Nephron (organoid): Measurements from ENCODE around the gene SRP19.
A peak's percentile ranks its signal among the peaks of the same experiment; 100 is the strongest.

Experiments
- H3K27ac Mint-ChIP-seq, 3 experiments: 2 replicates each; pipeline ENCODE4 v1.8.0; 2020; ENCODE audit warnings: mixed read lengths in 3 of 3, mild to moderate bottlenecking in 2 of 3, moderate library complexity in 1 of 3
- H3K27me3 Mint-ChIP-seq: 2 replicates; pipeline ENCODE4 v1.8.0; 2021; ENCODE audit warnings: low read depth, mild to moderate bottlenecking, moderate library complexity, mixed read lengths
- H3K36me3 Mint-ChIP-seq: 2 replicates; pipeline ENCODE4 v1.8.0; 2020; ENCODE audit warnings: low read depth, mixed read lengths
- H3K4me1 Mint-ChIP-seq: 2 replicates; pipeline ENCODE4 v1.8.0; 2020; ENCODE audit warnings: mixed read lengths
- H3K4me3 Mint-ChIP-seq, 3 experiments: 2 replicates each; pipeline ENCODE4 v1.8.0; 2020; ENCODE audit warnings: mild to moderate bottlenecking in 3 of 3, mixed read lengths in 3 of 3, moderate library complexity in 2 of 3
- H3K9me3 Mint-ChIP-seq: 2 replicates; pipeline ENCODE4 v1.8.0; 2020; ENCODE audit warnings: mixed read lengths
- CTCF ChIP-seq, 3 experiments: fragments of 200-600 bp; sonication (generic); IDR thresholded peaks; one replicate each; pipeline ENCODE4 v1.5.0; 2021; ENCODE audit warnings: antibody characterized with exemption in 3 of 3; ENCODE audit not compliant: unreplicated experiment in 3 of 3

Gene SRP19

GRCh38 chr5:112860929-112861637 is at the start of gene SRP19:
SRP19 (plus strand) TSS chr5:112861287; CDS start chr5:112861377, 90 bp downstream.
- peak within 1 kb of the TSS; percentile 98 to 99 (median 98) for H3K4me3 Mint-ChIP-seq
- H3K9me3 Mint-ChIP-seq: no peaks in the 10 kb centered on the region
- H3K4me1 Mint-ChIP-seq: peaks cover 30% of the 10 kb centered on the region
- H3K27me3 Mint-ChIP-seq: peaks cover 4% of the 10 kb centered on the region
- H3K27ac Mint-ChIP-seq: peak within 1 kb of the TSS; percentile 95 to 99 (median 99)
- no peak for TF ChIP-seq CTCF (IDR thresholded peaks at IDR 0.05; ENCODE audit: unreplicated experiment in 3 of 3)
- peaks cover 15% of the 10 kb centered on the region for H3K36me3 Mint-ChIP-seq

- H3K36me3 Mint-ChIP-seq: peaks cover 51% of the 10 kb centered on the region
- no peak for TF ChIP-seq CTCF (IDR thresholded peaks at IDR 0.05; ENCODE audit: unreplicated experiment in 3 of 3)
- no peak overlapping the region for H3K4me3 Mint-ChIP-seq
Measured at GRCh38 chr5:112812549-112812948, 48.5 kb upstream of the SRP19 start.

GRCh38 chr5:112820246-112820645 is 40.8 kb upstream of the SRP19 start:
- H3K27me3 Mint-ChIP-seq: no peaks in the 10 kb centered on the region
- TF ChIP-seq CTCF (IDR thresholded peaks at IDR 0.05; ENCODE audit: unreplicated experiment in 3 of 3): no peak
- peaks cover 57% of the 10 kb centered on the region for H3K36me3 Mint-ChIP-seq
- H3K4me3 Mint-ChIP-seq: no peak overlapping the region
- no peaks in the 10 kb centered on the region for H3K9me3 Mint-ChIP-seq
- H3K27ac Mint-ChIP-seq: no peak overlapping the region
- no peaks in the 10 kb centered on the region for H3K4me1 Mint-ChIP-seq

More at GRCh38 chr5:112812549-112812948, 48.5 kb upstream of the SRP19 start:
- Mint-ChIP-seq H3K27me3 (no peaks in the 10 kb centered on the region), H3K9me3 (no peaks in the 10 kb centered on the region), H3K4me1 (no peaks in the 10 kb centered on the region), H3K27ac (no peak overlapping the region)

GRCh38 chr5:112822456-112822855 is 38.6 kb upstream of the SRP19 start:
- H3K9me3 Mint-ChIP-seq: no peaks in the 10 kb centered on the region
- H3K27me3 Mint-ChIP-seq: no peaks in the 10 kb centered on the region
- peaks cover 63% of the 10 kb centered on the region for H3K36me3 Mint-ChIP-seq
- no peak for TF ChIP-seq CTCF (IDR thresholded peaks at IDR 0.05; ENCODE audit: unreplicated experiment in 3 of 3)
- no peaks in the 10 kb centered on the region for H3K4me1 Mint-ChIP-seq
- H3K27ac Mint-ChIP-seq: no peak overlapping the region
- no peak overlapping the region for H3K4me3 Mint-ChIP-seq

GRCh38 chr5:112823181-112823580 is 37.9 kb upstream of the SRP19 start:
- no peak for TF ChIP-seq CTCF (IDR thresholded peaks at IDR 0.05; ENCODE audit: unreplicated experiment in 3 of 3)
- Mint-ChIP-seq H3K27me3 (no peaks in the 10 kb centered on the region), H3K4me3 (no peak overlapping the region), H3K9me3 (no peaks in the 10 kb centered on the region), H3K36me3 (peaks cover 67% of the 10 kb centered on the region), H3K27ac (no peak overlapping the region), H3K4me1 (no peaks in the 10 kb centered on the region)

GRCh38 chr5:112823656-112824055 is 37.4 kb upstream of the SRP19 start:
- Mint-ChIP-seq H3K36me3 (peaks cover 69% of the 10 kb centered on the region), H3K27me3 (no peaks in the 10 kb centered on the region), H3K4me3 (no peak overlapping the region), H3K4me1 (no peaks in the 10 kb centered on the region), H3K27ac (no peak overlapping the region), H3K9me3 (no peaks in the 10 kb centered on the region)
- no peak for TF ChIP-seq CTCF (IDR thresholded peaks at IDR 0.05; ENCODE audit: unreplicated experiment in 3 of 3)
